HepG2 (cell line): ENCODE data around the gene SDC4. TPM values are rescaled to one million over a fixed set of nuclear protein-coding genes. Genes with fewer than 3 reads are reported as not detected.
A peak's percentile ranks its signal among the peaks of the same experiment; 100 is the strongest.

ENCODE experiments used
- AHDC1 ChIP-seq: sonication (generic); formaldehyde crosslinking; IDR thresholded peaks from 2 replicates; pipeline ENCODE4 v1.5.1; 2020; ENCODE audit warnings: mild to moderate bottlenecking, missing genetic modification reagents, borderline replicate concordance
- CBX1 ChIP-seq: IDR thresholded peaks from one replicate; pipeline ENCODE4 v1.6.1; 2016; ENCODE audit warnings: antibody characterized with exemption, low read depth
- CCDC6 ChIP-seq: sonication (generic); formaldehyde crosslinking; IDR thresholded peaks from 2 replicates; pipeline ENCODE4 v1.8.1; 2022; ENCODE audit warnings: mild to moderate bottlenecking, missing genetic modification reagents, moderate library complexity
- HDAC2 ChIP-seq: sonication (generic); formaldehyde crosslinking; IDR thresholded peaks from 2 replicates; pipeline ENCODE4 v1.4.0; 2020; ENCODE audit warnings: missing genetic modification reagents
- HMGXB4 ChIP-seq, 2 experiments: sonication (generic) in 1 of 2; formaldehyde crosslinking in 1 of 2; IDR thresholded peaks; 2 replicates each; pipeline versions ENCODE4 v1.4.0 to v1.6.1; 2018 to 2020; ENCODE audit warnings: missing genetic modification reagents in 2 of 2, borderline replicate concordance in 1 of 2, low read depth in 1 of 2, mild to moderate bottlenecking in 1 of 2, missing biosample characterization in 1 of 2
- JUN ChIP-seq: sonication (generic); formaldehyde crosslinking; IDR thresholded peaks from 2 replicates; pipeline ENCODE4 v1.4.0; 2020; ENCODE audit warnings: mild to moderate bottlenecking, missing genetic modification reagents
- NR2F2 ChIP-seq: IDR thresholded peaks from 2 replicates; pipeline ENCODE4 v1.6.1; 2012; ENCODE audit warnings: low read depth, inconsistent platforms, borderline replicate concordance
- SRSF4 ChIP-seq: fragments of 200-400 bp; formaldehyde crosslinking; IDR thresholded peaks from one replicate; pipeline ENCODE4 v1.6.1; 2018; ENCODE audit warnings: mild to moderate bottlenecking, low read depth, low read length, moderate library complexity; ENCODE audit not compliant: poor library complexity, severe bottlenecking
- ZEB1 ChIP-seq: IDR thresholded peaks from 2 replicates; pipeline ENCODE4 v1.6.1; 2012; ENCODE audit warnings: mild to moderate bottlenecking, low read depth, inconsistent platforms; ENCODE audit not compliant: insufficient replicate concordance
- ZFP36 ChIP-seq: fragments of 150-350 bp; IDR thresholded peaks from 2 replicates; pipeline ENCODE4 v1.6.1; 2018; ENCODE audit warnings: borderline replicate concordance, low read length, low read depth; ENCODE audit not compliant: partially characterized antibody
- ZNF138 ChIP-seq: sonication (generic); formaldehyde crosslinking; IDR thresholded peaks from 2 replicates; pipeline ENCODE4 v1.5.0; 2020; ENCODE audit warnings: mild to moderate bottlenecking, low read depth, missing genetic modification reagents
- ZNF20 ChIP-seq: sonication (generic); formaldehyde crosslinking; IDR thresholded peaks from 2 replicates; pipeline ENCODE4 v1.4.0; 2020; ENCODE audit warnings: mild to moderate bottlenecking, moderate library complexity, missing genetic modification reagents
- ZNF30 ChIP-seq: sonication (generic); formaldehyde crosslinking; IDR thresholded peaks from 2 replicates; pipeline ENCODE4 v1.5.0; 2020; ENCODE audit warnings: mild to moderate bottlenecking, missing genetic modification reagents
- ZNF333 ChIP-seq: sonication (generic); formaldehyde crosslinking; IDR thresholded peaks from 2 replicates; pipeline ENCODE4 v1.4.0; 2020; ENCODE audit warnings: mild to moderate bottlenecking, missing genetic modification reagents, borderline replicate concordance
- ZNF550 ChIP-seq: sonication (generic); formaldehyde crosslinking; IDR thresholded peaks from 2 replicates; pipeline ENCODE4 v1.4.0; 2020; ENCODE audit warnings: mild to moderate bottlenecking, missing genetic modification reagents, borderline replicate concordance
- ZNF576 ChIP-seq: sonication (generic); formaldehyde crosslinking; IDR thresholded peaks from 2 replicates; pipeline ENCODE4 v1.4.0; 2020; ENCODE audit warnings: mild to moderate bottlenecking, missing genetic modification reagents
- ZSCAN9 ChIP-seq: IDR thresholded peaks from 2 replicates; pipeline ENCODE4 v1.6.1; 2016; ENCODE audit warnings: borderline replicate concordance
- polyA plus RNA-seq, 8 experiments: library from polyadenylated mRNA; depleted of rRNA in 3 of 8; stranded (reverse) in 7 of 8; unstranded in 1 of 8; fragments of >200 nt; fragmentation: Illumina TruSeq in 4 of 8; extraction: Trizol in 4 of 8; gene quantifications; 2 replicates each; pipeline versions ENCODE4 v1.2.1 to v1.2.3, GENCODE V29; 2011 to 2016; ENCODE audit warnings: low read depth in 4 of 8, missing spikeins in 1 of 8, mixed read lengths in 1 of 8; ENCODE audit not compliant: insufficient read depth in 1 of 8
- total RNA-seq, 5 experiments: library from RNA; depleted of rRNA; stranded (reverse); fragments of >200 nt; fragmentation: Illumina TruSeq; extraction: Trizol; gene quantifications; 2 replicates each; pipeline ENCODE4 v1.2.3, GENCODE V29; 2016; ENCODE audit warnings: low read depth in 1 of 5

Gene SDC4
- total and polyA plus RNA-seq, 2 of the 13 experiments (the other 11 are each of a cell fraction or from before 2014, with no cell fraction given) = 49.0 to 65.1 TPM

DNA sequence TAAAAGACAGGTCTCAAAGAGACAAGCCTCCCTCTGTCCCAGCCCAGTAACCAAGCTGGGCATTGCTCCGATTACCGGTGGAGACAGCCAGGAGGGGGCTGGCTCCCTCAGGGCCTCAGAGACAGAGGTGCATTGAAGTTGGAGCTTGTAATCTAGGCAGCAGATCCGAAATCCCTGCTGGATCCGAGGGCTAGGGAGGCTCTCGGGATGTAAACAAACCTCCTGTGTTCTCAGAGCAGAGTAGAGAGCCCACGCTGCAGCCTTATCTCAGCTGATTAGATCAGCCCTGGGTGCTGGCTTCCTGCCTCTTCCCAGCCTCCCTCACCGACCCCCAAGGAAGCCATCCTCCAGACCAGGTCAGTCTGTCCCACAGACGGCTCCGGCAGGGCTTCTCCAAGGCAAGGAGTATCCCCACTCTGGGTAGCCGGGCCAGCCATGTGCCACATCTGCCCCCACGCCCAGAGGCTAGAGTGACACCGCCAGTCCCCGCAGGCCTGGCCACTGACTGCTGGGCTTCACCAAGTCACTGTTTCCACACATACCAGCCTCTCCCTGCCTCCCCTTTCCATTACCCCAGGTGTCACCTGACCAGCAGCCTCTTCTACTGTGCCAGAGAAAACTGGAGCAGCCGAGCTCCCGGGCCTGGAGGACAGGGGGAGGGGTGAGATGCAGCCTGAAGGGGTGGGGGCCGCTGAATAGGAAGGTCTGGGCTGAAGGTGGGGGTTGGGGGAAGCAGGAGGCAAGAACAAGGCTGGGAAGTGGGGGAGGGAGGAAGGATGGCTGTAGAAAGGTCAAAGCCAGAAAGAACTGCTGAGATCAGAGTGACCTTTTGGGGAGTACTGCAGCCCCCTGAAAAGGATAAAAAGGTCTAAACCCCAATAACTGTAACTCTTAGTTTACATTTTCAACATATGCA is 6.0 kb downstream of the SDC4 start (continued):
- TF ChIP-seq HMGXB4 (CRISPR knock-in tag; IDR thresholded peaks at IDR 0.05; ENCODE audit: borderline replicate concordance in 1 of 2, low read depth in 1 of 2) (peak in 1 of 2 experiments; percentile 52; a peak in 2 of 4 replicates), AHDC1 (CRISPR knock-in tag) (peak; percentile 59; the same call in 1 of the 2 replicates), ZNF30 (CRISPR knock-in tag) (no peak), JUN (CRISPR knock-in tag) (peak; percentile 62; the same call in 1 of the 2 replicates), SRSF4 (no peak), ZSCAN9 (no peak), CCDC6 (CRISPR knock-in tag) (no peak; the same call in 1 of the 2 replicates), ZNF333 (CRISPR knock-in tag) (peak; percentile 93; the same call in 1 of the 2 replicates), HDAC2 (CRISPR knock-in tag) (peak; percentile 74), ZNF138 (CRISPR knock-in tag) (no peak), ZEB1 (peak; percentile 66), ZNF550 (0 out of 2 replicates have a peak, but pooled peaks have one; percentile 62), ZNF20 (CRISPR knock-in tag) (no peak), NR2F2 (peak; percentile 39; the same call in 1 of the 2 replicates), ZNF576 (CRISPR knock-in tag) (no peak), CBX1 (no peak), ZFP36 (no peak)
